GM18861 (cell line): Measurements from ENCODE around the gene GNG12.

Experiments used
- ATAC-seq: cut with Tn5 transposase; IDR thresholded peaks from one replicate; pipeline ENCODE4 v1.9.1; 2021; ENCODE audit not compliant: unreplicated experiment

The GNG12 gene

GRCh38 chr1:67686267-67687197 lies 146.7 kb downstream of the GNG12 start:
- ATAC-seq = peak; percentile 16

- ATAC-seq = peak; percentile 3
Measured at GRCh38 chr1:67685558-67686266, 147.6 kb downstream of the GNG12 start.

- peak; percentile 78 for ATAC-seq
Measured at GRCh38 chr1:67685067-67685557, 148.2 kb downstream of the GNG12 start, which contains the start of gene GADD45A. Gene GADD45A (plus strand): TSS chr1:67685201. CDS start chr1:67685495, 294 bp downstream.

- no peak for ATAC-seq
Measured at GRCh38 chr1:67684526-67685066, 148.7 kb downstream of the GNG12 start.

- no peak for ATAC-seq
Measured at GRCh38 chr1:67683766-67684525, 149.3 kb downstream of the GNG12 start.

GRCh38 chr1:67683316-67683715 lies 150.0 kb downstream of the GNG12 start:
- ATAC-seq = no peak

GRCh38 chr1:67682659-67683197 lies 150.5 kb downstream of the GNG12 start:
- no peak for ATAC-seq

GRCh38 chr1:67680486-67680885 lies 152.8 kb downstream of the GNG12 start:
- no peak for ATAC-seq

GRCh38 chr1:67679691-67680090 lies 153.6 kb downstream of the GNG12 start:
- ATAC-seq = no peak

GRCh38 chr1:67677930-67678329 lies 155.3 kb downstream of the GNG12 start:
- ATAC-seq = no peak

- ATAC-seq = no peak
Measured at GRCh38 chr1:67677408-67677807, 155.9 kb downstream of the GNG12 start.

- ATAC-seq = no peak
Measured at GRCh38 chr1:67676946-67677345, 156.3 kb downstream of the GNG12 start.

GRCh38 chr1:67676287-67676686 lies 157.0 kb downstream of the GNG12 start:
- no peak for ATAC-seq

- ATAC-seq = no peak
Measured at GRCh38 chr1:67675800-67676199, 157.5 kb downstream of the GNG12 start.

GRCh38 chr1:67674260-67675011 lies 158.8 kb downstream of the GNG12 start:
- ATAC-seq = no peak

- no peak for ATAC-seq
Measured at GRCh38 chr1:67673468-67674201, 159.6 kb downstream of the GNG12 start.

GRCh38 chr1:67672260-67672803 lies 160.9 kb downstream of the GNG12 start:
- no peak for ATAC-seq

- ATAC-seq = no peak
Measured at GRCh38 chr1:67668660-67669059, 164.6 kb downstream of the GNG12 start.

- ATAC-seq = no peak
Measured at GRCh38 chr1:67666636-67667035, 166.6 kb downstream of the GNG12 start.
